Measurements from ENCODE around the gene SPANXD.
"Not testable (repeated sequence)": the region's sequence is repeated elsewhere in the genome, so short reads cannot be mapped to it uniquely, and the experiment has no call there.

Gene SPANXD

GRCh38 chrX:141698639-141699038 is at the start of gene SPANXD:
TSS of gene SPANXD (minus strand) at chrX:141698739. CDS start at chrX:141698405, 334 bp downstream.
- not testable (repeated sequence) for DNase-seq

- DNase-seq = no peak
Measured at GRCh38 chrX:141742666-141743065, 44.1 kb upstream of the SPANXD start.

- no peak for DNase-seq
Measured at GRCh38 chrX:141736656-141737055, 38.1 kb upstream of the SPANXD start.

DNA sequence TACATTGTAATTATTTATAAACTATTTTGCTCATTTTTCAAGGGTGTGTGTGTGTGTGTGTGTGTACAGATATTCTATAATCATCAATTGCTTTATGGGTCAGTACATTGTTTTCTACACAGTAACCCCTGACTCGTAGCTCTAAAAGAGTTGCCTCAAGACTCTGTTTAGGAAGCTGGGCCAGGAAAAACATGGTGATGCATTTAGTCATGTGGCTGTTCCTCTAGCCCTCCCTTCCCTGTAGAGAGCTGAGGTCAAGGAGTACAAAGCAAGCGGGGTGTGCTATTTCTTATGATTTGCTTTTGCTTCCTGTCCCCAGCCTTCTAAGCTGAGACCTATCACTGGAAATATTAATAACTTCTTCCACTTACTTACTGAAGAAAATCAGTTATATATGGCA is 34.8 kb upstream of the SPANXD start:
- DNase-seq = no peak

- DNase-seq = no peak
Measured at GRCh38 chrX:141732031-141732430, 33.5 kb upstream of the SPANXD start.

DNA sequence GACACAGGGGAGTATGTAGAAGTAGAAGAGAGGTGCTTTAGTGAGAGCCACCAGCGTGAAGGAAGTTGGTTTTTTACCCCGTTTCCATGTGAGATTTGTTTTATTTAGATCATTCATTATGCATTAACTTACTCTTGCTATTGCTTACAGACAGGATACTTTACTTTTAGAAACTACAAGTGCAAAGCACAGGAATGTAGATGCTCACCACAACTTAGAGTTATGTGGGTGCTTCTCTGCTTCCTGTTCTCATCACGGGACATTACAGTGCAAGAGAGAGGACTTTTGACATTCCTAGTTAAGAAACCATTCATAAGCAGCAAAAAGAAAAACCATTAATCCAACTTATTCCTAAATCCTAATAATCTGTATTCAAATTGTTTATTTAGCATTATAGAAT is 25.6 kb upstream of the SPANXD start:
- DNase-seq = no peak

- no peak for DNase-seq
Measured at GRCh38 chrX:141714680-141715079, 16.1 kb upstream of the SPANXD start.

DNA sequence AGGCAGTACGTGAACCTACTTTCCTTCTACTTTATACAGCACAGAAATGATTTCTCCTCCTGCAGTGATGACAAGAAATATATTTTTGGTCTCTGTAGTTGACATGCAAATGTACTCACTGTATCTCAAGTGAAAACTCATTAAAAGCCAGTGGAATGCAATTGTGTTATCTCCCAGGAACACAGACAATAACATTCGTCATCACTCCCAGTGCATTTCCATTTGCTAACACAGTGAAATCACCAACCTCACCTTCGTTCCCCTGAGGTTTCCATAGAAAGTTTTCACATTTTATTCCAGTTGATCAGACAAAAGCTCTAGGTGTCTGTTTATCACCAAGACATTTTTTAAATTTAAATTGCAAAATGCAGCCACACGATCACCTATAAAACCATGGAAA is 2.5 kb upstream of the SPANXD start:
- no peak for DNase-seq

- no peak for DNase-seq
Measured at GRCh38 chrX:141673946-141674345, 24.6 kb downstream of the SPANXD start.

- DNase-seq = no peak
Measured at GRCh38 chrX:141669689-141670088, 28.9 kb downstream of the SPANXD start.

DNA sequence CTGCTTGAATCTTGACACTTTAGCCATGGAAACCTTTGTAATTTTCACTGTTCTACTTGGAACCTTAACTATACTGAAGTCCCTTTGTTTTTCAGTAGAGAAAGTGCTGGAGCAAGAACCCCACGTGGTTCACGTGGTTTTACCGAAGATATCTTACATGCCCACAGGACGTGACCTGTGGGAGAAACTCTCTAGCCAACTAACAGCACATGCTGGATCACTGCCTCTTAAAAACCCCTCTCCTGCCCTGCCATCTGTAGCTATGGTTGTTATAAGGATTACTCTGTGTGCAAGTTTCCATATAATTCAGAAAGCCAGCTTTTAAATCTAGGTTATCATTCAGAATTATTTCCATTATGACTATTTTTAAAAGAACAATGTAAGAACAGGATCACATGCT is 30.2 kb downstream of the SPANXD start:
- DNase-seq = no peak

GRCh38 chrX:141662781-141663180 is 35.8 kb downstream of the SPANXD start:
- DNase-seq = no peak

DNA sequence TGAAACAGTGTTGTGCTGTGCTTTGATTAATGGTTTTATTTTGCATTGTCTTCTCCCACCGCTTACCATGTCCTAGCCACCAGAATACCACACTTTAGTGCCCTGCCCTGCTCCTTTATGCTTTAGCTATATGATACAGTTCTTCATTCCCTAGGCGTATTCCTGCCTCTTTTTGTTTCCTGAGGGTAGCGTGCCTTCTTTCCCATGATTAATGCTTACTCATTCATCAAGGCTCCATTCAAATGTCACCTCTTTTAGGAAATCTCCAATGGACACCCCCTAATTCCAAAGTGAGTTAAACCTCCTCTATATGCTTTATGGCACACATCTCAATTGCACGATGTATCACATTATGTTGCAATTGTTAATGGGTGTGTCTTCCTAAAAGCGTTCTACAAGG is 46.3 kb downstream of the SPANXD start:
- no peak for DNase-seq
